ENCODE data around the gene GNL3L.

GRCh38 chrX:54495814-54496516 lies 34.1 kb upstream of the GNL3L start, which contains the start of gene FGD1:
- TF ChIP-seq CTCF (IDR thresholded peaks at IDR 0.05) (no peak), POLR2A (IDR thresholded peaks at IDR 0.05) (no peak)
